Measurements from ENCODE around the gene CDC123. TPM values are rescaled to one million over a fixed set of nuclear protein-coding genes. Genes with fewer than 3 reads are reported as not detected.

CDC123 gene
- 106 and 168 TPM in 2 replicates for total RNA-seq

GRCh38 chr10:12195603-12196506 is at the start of gene CDC123, which contains the start of gene NUDT5:
TSS of gene CDC123 (plus strand) at chr10:12196188. CDS start at chr10:12196246, 58 bp downstream.
TSS of gene NUDT5 (minus strand) at chr10:12195891. CDS start at chr10:12186291, 9,600 bp downstream.

Other genes starting within 250 kb of the CDC123 start
- gene UPF2, start 153.4 kb upstream of the CDC123 start, total RNA-seq: 14.8 and 28.4 TPM in 2 replicates
- 22.9 and 25.3 TPM in 2 replicates for gene DHTKD1, start 127.2 kb upstream of the CDC123 start, total RNA-seq
- 12.5 and 16.3 TPM in 2 replicates for gene SEC61A2, start 66.5 kb upstream of the CDC123 start, total RNA-seq
- 72.0 and 80.2 TPM in 2 replicates for gene NUDT5, start 297 bp upstream of the CDC123 start, total RNA-seq
- gene CAMK1D, start 153.4 kb downstream of the CDC123 start, total RNA-seq: 1.8 and 4.4 TPM in 2 replicates

All from smooth muscle cell of the umbilical artery (primary cell).